ENCODE measurements around the gene HIBADH.
"Not testable (repeated sequence)": the region's sequence is repeated elsewhere in the genome, so short reads cannot be mapped to it uniquely, and the experiment has no call there.

Gene HIBADH

GRCh38 chr7:27548304-27548703, 114.4 kb downstream of the HIBADH start:
- no peak for DNase-seq (ENCODE audit: low read depth in 2 of 2)

GRCh38 chr7:27547401-27547800, 115.3 kb downstream of the HIBADH start:
- DNase-seq (ENCODE audit: low read depth in 2 of 2), result no peak

GRCh38 chr7:27546610-27547009, 116.1 kb downstream of the HIBADH start:
- no peak for DNase-seq (ENCODE audit: low read depth in 2 of 2)

GRCh38 chr7:27535795-27536194, 126.9 kb downstream of the HIBADH start:
- no peak for DNase-seq (ENCODE audit: low read depth in 2 of 2)

GRCh38 chr7:27533652-27534081, 129.0 kb downstream of the HIBADH start:
- DNase-seq (ENCODE audit: low read depth in 2 of 2), result no peak

- DNase-seq (ENCODE audit: low read depth in 2 of 2), result no peak
Measured at GRCh38 chr7:27532314-27532713, 130.4 kb downstream of the HIBADH start.

GRCh38 chr7:27527348-27527714, 135.4 kb downstream of the HIBADH start:
- no peak for DNase-seq (ENCODE audit: low read depth in 2 of 2)

GRCh38 chr7:27526611-27527347, 135.9 kb downstream of the HIBADH start:
- no peak for DNase-seq (ENCODE audit: low read depth in 2 of 2)

GRCh38 chr7:27526131-27526530, 136.6 kb downstream of the HIBADH start:
- no peak for DNase-seq (ENCODE audit: low read depth in 2 of 2)

GRCh38 chr7:27523321-27523720, 139.4 kb downstream of the HIBADH start:
- DNase-seq (ENCODE audit: low read depth in 2 of 2), result no peak

GRCh38 chr7:27522566-27522965, 140.1 kb downstream of the HIBADH start:
- DNase-seq (ENCODE audit: low read depth in 2 of 2), result no peak

- DNase-seq (ENCODE audit: low read depth in 2 of 2), result no peak
Measured at GRCh38 chr7:27520815-27521790, 141.6 kb downstream of the HIBADH start.

- no peak for DNase-seq (ENCODE audit: low read depth in 2 of 2)
Measured at GRCh38 chr7:27519793-27520469, 142.8 kb downstream of the HIBADH start.

GRCh38 chr7:27518561-27519350, 143.9 kb downstream of the HIBADH start:
- no peak for DNase-seq (ENCODE audit: low read depth in 2 of 2)

- DNase-seq (ENCODE audit: low read depth in 2 of 2), result no peak
Measured at GRCh38 chr7:27516421-27516820, 146.3 kb downstream of the HIBADH start.

GRCh38 chr7:27515933-27516332, 146.8 kb downstream of the HIBADH start:
- DNase-seq (ENCODE audit: low read depth in 2 of 2), result no peak

GRCh38 chr7:27514861-27515260, 147.8 kb downstream of the HIBADH start:
- DNase-seq (ENCODE audit: low read depth in 2 of 2), result no peak

GRCh38 chr7:27513885-27514284, 148.8 kb downstream of the HIBADH start:
- no peak for DNase-seq (ENCODE audit: low read depth in 2 of 2)

- not testable (repeated sequence) for DNase-seq (ENCODE audit: low read depth in 2 of 2)
Measured at GRCh38 chr7:27511370-27511769, 151.3 kb downstream of the HIBADH start.

GRCh38 chr7:27510541-27510940, 152.1 kb downstream of the HIBADH start:
- DNase-seq (ENCODE audit: low read depth in 2 of 2), result no peak

GRCh38 chr7:27501879-27502278, 160.8 kb downstream of the HIBADH start:
- not testable (repeated sequence) for DNase-seq (ENCODE audit: low read depth in 2 of 2)
